ENCODE results near the gene SMIM11. TPM values are rescaled to one million over a fixed set of nuclear protein-coding genes. Genes with fewer than 3 reads are reported as not detected.
"Not testable (repeated sequence)": the region's sequence is repeated elsewhere in the genome, so short reads cannot be mapped to it uniquely, and the experiment has no call there.

SMIM11 gene
- total RNA-seq, 2 donors from 2014 or later = 6.3 to 9.6 TPM

DNA sequence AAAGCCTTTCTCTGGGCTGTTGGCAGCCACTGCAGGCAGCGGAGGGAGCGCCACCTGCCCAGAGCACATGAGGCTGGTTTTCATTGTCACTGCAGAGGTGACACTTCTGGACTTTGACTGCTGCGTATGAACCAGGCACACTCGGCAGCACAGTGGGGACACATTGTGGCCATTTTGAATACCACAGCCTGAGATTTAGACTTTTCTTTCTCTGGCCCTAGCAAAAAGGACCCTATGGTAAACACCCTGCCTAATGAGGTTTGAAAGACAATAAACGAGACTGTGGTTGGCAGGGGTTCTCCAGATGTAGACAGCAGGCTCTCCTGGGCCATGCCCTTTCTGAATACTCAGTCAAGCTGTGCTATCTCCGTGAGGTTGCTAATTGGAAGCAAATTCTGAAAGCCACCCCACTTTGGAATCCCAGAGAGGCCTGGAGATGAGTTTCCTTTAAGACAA lies 23.5 kb upstream of the SMIM11 start:
- DNase-seq (ENCODE audit: low spot score) = peak; percentile 70
- intact Hi-C loops (cut with DNase I) = no loop called here

- intact Hi-C loops (cut with DNase I) = no loop called here
- no peak for DNase-seq (ENCODE audit: low spot score)
These were observed 22.8 kb upstream of the SMIM11 start for GRCh38 chr21:34352556-34352955.

DNA sequence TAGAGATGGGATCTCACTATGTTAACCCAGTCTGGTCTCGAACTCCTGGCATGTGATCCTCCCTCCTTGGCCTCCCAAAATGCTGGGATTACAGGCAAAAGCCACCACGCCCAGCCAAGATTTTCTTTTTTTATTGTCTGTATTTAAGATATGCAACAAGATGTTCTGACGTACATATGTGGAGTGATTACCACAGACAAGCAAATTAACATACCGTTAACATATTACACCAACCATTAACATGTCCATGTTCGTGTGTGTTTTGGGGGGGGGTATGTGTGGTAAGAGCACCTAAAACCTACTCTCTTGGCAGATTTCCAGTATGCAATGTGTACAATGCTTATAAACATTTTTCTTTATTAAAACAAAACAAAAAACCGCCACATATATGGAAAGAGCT lies 22.1 kb upstream of the SMIM11 start:
- DNase-seq (ENCODE audit: low spot score) = no peak
- intact Hi-C loops (cut with DNase I) = no loop called here

- peak; percentile 16 for DNase-seq (ENCODE audit: low spot score)
- intact Hi-C loops (cut with DNase I) = no loop called here
These were observed 20.5 kb upstream of the SMIM11 start for GRCh38 chr21:34354836-34355235.

GRCh38 chr21:34355570-34355969 lies 19.7 kb upstream of the SMIM11 start:
- intact Hi-C loops (cut with DNase I) = no loop called here
- DNase-seq (ENCODE audit: low spot score) = peak; percentile 26

DNA sequence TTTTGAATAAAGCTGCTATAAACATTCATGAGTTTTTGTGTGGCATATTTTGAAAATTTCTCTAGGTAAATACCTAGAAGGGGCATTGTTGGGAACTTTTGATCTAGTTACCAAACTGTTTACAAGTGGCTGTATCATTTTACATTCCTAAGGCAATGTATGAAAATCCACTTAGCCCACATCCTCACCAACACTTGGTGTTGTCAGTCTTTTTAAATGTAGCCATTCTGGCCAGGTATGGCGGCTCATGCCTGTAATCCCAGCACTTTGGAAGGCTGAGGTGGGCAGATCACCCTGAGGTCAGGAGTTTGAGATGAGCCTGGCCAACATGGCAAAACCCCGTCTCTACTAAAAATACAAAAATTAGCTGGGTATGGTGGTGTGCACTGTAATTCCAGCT lies 17.4 kb upstream of the SMIM11 start:
- intact Hi-C loops (cut with DNase I) = no loop called here
- DNase-seq (ENCODE audit: low spot score) = no peak

DNA sequence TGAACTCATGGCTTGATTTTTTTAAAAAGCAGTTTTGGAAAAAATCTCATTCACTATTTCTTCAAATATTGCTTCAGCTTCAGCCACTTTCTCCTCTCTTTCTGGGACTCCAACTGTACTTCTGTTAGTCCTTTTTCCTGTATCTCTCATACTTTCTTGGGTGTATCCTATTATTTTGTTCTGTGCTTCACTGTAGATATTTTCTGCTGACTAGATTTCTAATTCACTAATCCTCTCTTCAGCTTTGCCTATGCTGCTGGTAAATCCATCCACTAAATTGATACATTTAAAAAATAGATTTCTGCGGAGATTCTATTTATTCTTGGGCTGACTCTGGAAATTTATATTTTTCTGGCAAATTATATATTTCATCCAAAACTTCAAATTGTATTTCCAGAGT lies 16.4 kb upstream of the SMIM11 start:
- no peak for DNase-seq (ENCODE audit: low spot score)
- intact Hi-C loops (cut with DNase I) = no loop called here

- peak; percentile 67 for DNase-seq (ENCODE audit: low spot score)
These were observed 14.6 kb upstream of the SMIM11 start for GRCh38 chr21:34360488-34361241.

GRCh38 chr21:34362136-34362444 lies 13.2 kb upstream of the SMIM11 start:
- intact Hi-C loops (cut with DNase I) = no loop called here
- no peak for DNase-seq (ENCODE audit: low spot score)

More at GRCh38 chr21:34360488-34361241, 14.6 kb upstream of the SMIM11 start:
- intact Hi-C loops (cut with DNase I) = no loop called here

DNA sequence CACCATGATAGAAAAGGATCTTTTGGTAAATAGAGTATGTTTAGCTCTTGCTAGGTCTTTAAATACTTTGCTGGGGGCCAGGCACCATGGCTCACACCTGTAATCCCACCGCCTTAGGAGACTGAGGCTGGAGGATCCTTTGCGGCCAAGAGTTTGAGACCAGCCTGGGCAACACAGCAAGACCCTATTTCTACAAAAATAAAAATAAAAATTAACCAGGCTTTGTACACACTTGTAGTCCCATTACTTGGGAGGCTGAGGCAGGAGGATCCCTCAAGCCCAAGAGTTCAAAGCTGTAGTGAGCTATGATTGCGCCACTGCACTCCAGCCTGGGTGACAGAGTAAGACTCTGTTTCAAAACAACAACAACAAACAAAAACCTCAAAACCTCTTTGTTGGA lies 12.6 kb upstream of the SMIM11 start:
- peak; percentile 23 for DNase-seq (ENCODE audit: low spot score)
- intact Hi-C loops (cut with DNase I) = no loop called here

- intact Hi-C loops (cut with DNase I) = no loop called here
- DNase-seq (ENCODE audit: low spot score) = peak; percentile 36
These were observed 11.6 kb upstream of the SMIM11 start, which contains the start of gene KCNE2 for GRCh38 chr21:34363733-34364132. TSS of gene KCNE2 (plus strand) at chr21:34364006. CDS start at chr21:34370479, 6,473 bp downstream.

DNA sequence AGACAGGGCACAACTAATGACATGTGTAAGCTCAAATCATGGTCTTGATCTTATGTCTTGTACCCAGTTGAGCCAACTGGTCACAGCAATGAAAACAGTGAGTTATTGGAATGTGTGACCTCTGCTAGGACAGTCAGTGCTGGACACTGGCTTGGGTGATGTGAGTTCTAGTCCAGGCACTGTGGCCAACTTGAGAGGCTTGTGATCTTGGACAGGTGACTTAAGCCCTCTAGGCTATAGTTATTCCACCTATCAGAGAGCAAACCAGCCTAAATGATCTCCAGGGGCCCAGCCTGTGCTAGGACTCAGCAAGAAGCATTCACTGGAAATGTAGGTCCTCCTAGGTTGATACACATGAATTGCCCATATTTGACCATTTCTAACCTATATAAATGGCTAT lies 10.4 kb upstream of the SMIM11 start:
- DNase-seq (ENCODE audit: low spot score) = no peak
- intact Hi-C loops (cut with DNase I) = no loop called here

- intact Hi-C loops (cut with DNase I) = no loop called here
- peak; percentile 23 for DNase-seq (ENCODE audit: low spot score)
These were observed 9.5 kb upstream of the SMIM11 start for GRCh38 chr21:34365809-34366208.

DNA sequence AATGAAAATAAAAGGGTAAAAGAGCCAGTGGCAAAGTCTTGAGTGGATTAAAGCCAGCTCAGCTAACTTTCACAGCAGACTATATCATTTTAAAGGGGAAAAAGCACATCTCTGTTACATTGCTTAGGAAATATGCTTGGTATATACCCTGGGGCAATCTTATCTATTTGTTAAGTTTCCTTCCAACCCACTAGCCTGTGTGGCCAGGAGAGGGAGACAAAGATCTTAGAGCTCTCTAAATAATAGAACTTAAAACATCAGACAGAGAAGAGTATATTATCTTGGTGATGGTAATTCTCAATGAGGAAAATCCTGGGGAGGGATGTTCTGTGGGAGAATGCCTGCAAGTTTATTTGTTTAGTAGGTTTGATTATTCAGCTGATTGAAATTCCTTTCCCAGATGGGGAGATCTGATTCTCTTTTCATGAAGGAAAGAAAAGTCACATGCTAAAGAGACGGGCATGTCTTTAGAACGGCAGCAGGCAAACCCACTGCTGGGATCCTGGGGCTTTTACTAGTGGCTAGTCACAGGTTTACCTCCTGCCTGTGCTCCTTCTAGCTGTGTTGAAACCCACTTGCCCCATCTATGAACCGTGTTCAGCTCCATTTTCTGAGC lies 7.9 kb upstream of the SMIM11 start:
- no peak for DNase-seq (ENCODE audit: low spot score)
- intact Hi-C loops (cut with DNase I) = no loop called here

DNA sequence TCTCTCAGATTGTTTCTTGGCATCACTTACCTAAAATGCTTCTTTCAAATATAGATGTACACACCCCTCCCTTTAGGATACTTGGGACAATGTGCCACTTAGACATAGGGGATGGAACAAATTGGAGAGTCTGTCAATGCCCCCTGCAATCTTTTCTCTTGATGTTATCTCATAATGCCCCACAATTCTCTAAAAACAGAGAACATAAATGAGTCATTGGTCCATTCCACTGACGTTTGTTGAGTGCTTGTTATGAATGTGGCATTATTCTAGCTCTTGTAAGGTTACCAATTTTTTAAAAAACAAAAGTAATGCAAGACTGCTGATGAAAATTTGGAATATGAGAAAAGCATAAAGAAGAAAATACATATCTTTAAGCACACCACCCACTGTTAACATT lies 5.6 kb upstream of the SMIM11 start:
- DNase-seq (ENCODE audit: low spot score) = no peak
- intact Hi-C loops (cut with DNase I) = no loop called here

DNA sequence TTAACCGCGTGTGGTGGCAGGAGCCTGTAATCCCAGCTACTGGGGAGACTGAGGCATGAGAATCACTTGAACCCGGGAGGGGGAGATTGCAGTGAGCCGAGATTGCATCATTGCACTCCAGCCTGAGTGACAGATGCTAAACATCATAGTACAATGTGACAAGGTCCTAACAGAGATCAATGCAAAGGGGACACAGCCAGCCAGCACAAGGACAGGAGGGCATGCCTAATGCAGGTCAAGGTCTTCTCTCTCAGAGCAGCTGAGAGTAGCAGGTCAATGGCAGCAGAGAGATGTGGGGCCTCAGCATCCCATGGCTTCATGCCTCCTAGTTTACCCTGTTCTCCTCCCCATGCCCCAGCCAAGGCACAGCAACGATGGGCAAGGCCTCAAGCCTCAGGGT lies 3.0 kb upstream of the SMIM11 start:
- DNase-seq (ENCODE audit: low spot score) = peak; percentile 40
- intact Hi-C loops (cut with DNase I) = no loop called here

DNA sequence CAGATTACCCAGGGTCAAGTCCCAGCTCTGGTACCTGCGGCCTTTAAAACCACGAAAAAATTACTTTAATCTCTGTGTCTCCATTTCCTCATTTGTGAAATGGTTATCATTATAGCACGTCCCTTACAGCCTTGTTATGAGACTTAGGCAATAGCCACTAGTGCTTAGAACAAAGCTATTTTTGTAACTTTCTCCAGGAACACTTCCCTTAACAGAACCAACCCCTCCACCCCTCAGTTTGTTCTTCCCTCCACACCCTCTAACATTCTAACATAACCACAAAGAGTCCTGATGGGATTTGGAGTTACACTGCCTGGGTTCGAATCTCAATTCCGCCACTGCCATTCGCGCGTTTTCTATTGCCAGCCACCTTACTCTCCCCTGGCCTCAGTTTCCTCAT lies 845 bp upstream of the SMIM11 start:
- intact Hi-C loops (cut with DNase I); DNase-seq (ENCODE audit: low spot score): not testable (repeated sequence)

DNA sequence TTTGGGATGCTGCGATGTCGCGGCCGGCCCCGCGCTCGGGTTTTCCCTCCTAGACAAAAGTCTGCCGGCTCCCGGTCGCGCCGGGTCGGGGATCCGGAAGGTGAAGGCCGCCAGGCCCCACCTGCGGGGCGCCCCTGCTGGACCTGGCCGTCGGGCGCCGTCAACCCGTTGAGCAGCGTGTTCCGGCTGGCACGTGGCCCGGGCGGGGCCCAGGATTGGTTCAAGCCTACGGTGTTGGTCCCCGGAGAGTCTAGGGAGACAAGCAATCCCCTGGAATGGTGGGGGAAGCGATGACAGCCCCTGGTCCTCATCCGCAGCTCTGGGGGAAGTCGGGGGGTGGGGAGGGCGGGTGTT lies 289 bp downstream of the SMIM11 start:
- intact Hi-C loops (cut with DNase I); DNase-seq (ENCODE audit: low spot score): not testable (repeated sequence)

- DNase-seq (ENCODE audit: low spot score); intact Hi-C loops (cut with DNase I): not testable (repeated sequence)
These were observed 7.8 kb downstream of the SMIM11 start for GRCh38 chr21:34383138-34383537.

GRCh38 chr21:34383724-34384415 lies 8.6 kb downstream of the SMIM11 start:
- intact Hi-C loops (cut with DNase I); DNase-seq (ENCODE audit: low spot score): not testable (repeated sequence)

DNA sequence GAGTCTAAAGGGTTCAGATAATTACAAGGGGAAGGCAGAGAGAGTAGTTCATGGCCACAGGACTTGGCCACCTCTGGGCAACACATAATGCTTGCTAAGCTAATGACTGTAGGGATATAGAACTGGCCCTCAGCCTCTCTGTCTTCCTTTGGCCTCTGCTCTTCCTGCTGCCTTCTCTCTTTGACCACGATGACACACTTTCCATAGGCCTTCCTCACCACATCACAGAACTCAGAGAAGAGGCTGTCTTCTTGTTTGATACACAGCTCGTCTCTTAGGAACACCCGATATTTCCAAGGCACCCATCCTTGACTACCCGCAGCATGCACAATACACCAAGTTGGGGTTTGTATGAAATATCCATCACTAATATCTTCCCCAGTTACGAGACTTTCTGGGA lies 25.2 kb downstream of the SMIM11 start:
- DNase-seq (ENCODE audit: low spot score); intact Hi-C loops (cut with DNase I): not testable (repeated sequence)
